Measurements from ENCODE around the gene SELENOF.
"Not testable (repeated sequence)": the region's sequence is repeated elsewhere in the genome, so short reads cannot be mapped to it uniquely, and the experiment has no call there.

Gene SELENOF

DNA sequence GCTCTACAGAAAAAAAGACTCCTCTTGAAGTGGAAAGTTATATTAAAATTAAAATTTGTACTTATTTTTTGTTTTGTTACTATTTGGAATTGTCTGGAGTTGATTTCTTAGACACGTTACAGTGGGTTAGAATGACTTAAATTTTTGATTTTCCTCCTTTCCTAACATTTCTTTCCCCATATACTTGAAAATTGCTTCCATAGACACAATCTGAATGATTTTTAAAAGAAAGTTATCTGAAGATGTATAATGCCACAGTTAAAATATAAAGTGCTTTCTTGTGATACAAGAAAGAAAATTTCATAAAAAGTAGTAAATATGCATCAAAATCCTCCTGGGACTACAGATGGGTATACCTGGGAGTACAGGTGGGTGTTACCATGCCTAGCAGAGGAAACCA, 2.8 kb upstream of the SELENOF start:
- DNase-seq (ENCODE audit: low read depth): no peak

DNA sequence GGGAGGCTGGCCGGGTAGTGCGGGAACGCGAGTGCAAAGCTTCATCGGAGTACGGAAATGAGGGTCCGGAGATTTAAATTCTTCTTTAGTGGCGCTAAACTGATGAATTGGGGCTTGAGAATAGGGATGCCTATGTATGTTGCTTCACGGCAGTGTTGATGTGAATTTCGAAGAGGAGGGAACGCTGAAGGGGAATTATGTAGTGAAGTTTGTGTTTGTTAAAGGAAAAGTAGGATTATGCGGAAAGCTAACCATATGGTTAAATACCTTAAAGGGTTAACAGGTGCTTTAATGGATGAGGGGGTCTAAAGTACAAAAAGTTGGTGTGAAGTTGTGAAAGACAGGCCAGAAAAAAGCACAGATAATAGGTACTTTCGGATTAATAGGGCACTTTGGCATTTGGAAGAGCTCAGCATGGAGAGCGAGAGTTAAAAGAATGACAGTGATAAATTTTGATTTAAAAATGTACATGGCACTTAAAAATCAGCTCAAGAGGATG, 1.9 kb upstream of the SELENOF start:
- no peak for DNase-seq (ENCODE audit: low read depth)

DNA sequence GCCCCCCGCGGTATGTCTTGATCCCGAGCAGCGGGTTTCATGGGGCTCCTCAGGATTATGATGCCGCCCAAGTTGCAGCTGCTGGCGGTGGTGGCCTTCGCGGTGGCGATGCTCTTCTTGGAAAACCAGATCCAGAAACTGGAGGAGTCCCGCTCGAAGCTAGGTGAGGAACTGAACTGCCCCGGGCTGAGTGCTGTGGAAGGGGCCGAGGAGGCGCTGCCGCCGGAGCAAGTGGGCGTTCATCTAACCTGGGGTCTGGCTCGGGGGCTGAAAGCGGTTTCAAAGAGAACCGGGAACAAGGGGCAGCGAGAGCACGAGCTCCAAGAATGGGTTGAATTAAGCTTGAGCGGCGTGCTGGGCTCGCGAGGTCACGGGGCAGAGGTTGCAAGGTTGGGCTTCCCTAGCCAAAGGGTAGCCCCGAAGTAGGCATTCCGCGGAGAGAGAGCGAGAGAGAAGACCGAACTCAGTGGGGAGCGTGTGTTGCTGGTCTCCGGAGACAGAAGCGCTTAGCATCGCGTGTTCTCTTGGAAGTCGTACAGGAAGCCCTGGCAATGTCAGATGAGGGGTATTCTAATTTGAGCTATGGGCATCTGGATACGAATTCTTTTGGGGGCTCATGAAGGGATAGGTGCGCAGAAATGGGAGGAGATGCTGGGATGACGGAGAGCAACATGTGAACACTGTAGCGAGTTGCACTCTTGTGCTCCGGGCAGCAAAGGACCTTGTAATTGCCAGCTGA, 1.2 kb upstream of the SELENOF start:
- peak; percentile 69 for DNase-seq (ENCODE audit: low read depth)

DNA sequence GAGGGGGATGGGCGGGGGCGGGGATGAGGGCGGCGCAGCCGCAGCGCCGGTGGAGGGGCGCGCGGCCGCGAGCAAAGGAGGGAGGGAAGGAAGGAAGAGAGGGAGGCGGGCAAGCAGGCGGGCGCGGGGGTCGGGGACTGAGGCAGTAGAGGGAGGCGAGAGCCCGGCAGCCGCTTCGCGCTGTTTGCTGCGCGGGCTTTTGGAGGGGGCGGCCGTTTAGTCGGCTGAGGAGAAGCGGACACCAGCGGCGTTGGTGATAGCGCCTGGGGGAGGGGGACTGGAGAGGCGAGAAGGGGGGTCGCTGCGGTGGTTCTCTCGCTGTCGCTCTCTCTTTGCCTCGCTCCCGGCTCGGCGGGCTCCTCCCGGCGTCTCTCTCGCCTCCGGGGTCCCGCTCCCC, 673 bp upstream of the SELENOF start, which contains the start of gene HS2ST1:
Gene HS2ST1 (plus strand): TSS at position 35 of the 397 bp plus-strand sequence.
- no peak for DNase-seq (ENCODE audit: low read depth)

DNA sequence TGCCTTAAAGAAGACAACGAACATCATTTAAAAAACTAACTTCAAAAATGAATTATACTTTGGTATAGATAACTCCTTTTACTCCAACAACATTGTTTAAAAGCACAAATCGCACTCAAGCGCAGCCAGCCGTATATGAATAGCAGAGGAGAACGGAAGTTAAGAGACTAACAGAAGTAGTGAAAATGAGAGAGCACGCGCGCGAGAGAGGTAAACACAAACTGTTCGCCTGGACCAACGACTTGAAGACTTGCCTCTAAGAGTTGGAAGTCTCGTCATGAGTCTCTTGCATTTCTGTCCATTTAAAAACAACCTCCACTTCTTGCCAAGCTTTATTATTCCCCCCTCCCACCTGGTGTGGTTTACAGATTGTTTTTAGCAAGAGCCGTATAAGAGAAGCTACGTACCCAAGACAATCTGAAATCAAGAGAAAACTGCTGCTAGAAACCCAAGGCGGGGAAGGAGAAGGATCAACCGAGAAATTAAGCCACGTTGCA, 479 bp downstream of the SELENOF start:
- peak; percentile 74 for DNase-seq (ENCODE audit: low read depth)

DNA sequence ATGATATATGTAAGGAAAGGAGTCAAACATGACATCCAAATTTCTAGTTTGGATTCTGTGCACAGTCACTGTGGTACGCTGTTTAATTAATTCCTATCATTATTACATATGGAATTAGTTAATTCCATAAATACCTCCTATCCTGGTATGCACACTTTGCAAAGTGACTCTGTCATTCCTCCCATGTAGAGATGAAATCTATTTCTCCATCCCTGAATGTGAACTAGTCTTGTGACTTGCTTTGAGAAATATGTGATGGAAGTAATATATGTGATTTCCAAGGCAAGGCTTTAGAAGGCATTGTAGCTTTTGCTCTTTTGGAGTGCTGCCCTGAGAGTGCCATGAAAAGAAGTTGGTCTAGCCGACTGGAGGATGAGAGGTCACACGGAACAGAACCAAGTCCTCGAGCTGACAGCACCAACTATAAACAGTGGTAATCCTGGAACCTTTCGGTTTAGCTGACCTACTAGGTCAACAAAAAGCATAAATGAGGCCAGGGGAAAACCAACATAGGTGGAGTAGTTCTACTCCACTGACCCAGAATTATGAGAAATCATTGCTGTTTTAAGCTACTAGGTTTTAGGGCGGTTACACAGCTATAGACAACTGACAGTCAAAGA, 1.5 kb downstream of the SELENOF start:
- DNase-seq (ENCODE audit: low read depth): peak; percentile 17

DNA sequence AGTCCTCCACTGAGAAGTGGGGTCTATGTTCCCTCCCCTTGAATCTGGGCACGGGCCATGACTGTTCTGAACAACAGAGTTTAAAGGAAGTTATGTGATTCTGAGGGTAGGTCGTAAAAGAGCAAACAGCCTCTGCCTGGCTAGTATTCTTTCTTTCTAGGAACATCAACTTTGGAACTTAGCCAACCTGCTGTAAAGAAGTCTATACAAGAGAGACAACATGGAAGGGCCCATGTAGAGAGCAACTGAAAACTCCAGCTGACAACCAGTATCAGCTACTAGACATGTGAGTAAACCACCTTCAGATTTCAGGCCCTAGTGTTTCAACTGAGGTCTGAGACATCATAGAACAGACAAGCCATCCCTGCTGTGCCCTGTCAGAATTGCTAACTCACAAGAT, 7.5 kb downstream of the SELENOF start:
- DNase-seq (ENCODE audit: low read depth): peak; percentile 21

DNA sequence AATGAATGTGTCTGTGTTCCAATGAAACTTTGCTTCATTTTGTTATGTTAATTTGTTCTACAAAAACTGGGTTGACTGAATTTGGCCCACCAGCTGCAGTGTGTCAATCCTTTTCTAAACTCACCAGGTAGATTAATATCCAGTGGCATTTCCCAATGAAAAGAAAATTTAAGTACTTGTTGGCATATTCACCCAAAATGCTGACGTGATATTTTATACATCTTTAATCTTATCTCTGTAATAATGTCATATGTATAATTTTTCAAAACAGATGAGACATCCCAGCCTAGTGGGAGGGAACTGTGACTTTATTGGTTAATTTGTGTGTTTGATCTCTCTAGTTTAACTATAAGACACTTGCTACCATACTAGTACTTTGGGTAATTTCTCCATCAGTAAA, 8.1 kb downstream of the SELENOF start:
- no peak for DNase-seq (ENCODE audit: low read depth)

DNA sequence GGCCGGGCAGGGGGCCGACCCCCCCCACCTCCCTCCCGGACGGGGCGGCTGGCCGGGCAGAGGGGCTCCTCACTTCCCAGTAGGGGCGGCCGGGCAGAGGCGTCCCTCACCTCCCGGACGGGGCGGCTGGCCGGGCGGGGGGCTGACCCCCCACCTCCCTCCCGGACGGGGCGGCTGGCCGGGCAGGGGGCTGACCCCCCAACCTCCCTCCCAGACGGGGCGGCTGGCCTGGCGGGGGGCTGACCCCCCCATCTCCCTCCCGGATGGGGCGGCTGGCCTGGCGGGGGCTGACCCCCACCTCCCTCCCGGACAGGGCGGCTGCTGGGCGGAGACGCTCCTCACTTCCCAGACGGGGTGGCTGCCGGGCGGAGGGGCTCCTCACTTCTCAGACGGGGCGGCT, 14.5 kb downstream of the SELENOF start:
- DNase-seq (ENCODE audit: low read depth): not testable (repeated sequence)

DNA sequence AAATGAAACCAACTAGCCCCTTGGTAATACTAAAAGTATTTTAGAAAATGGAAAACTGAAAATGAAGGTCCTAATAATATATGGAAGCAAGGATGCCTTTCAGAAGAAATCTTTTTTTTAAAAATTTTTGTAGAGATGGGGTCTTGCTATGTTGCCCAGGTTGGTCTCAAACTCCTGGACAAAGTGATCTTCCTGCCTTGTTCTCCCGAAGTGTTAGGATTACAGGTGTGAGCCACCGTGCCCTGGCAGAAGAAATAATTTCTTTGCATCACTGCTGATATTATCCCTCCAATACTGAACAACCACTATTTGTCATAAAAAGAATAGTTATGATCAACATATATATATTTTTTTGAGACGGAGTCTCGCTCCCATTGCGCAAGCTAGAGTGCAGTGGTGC, 25.6 kb downstream of the SELENOF start:
- no peak for DNase-seq (ENCODE audit: low read depth)

DNA sequence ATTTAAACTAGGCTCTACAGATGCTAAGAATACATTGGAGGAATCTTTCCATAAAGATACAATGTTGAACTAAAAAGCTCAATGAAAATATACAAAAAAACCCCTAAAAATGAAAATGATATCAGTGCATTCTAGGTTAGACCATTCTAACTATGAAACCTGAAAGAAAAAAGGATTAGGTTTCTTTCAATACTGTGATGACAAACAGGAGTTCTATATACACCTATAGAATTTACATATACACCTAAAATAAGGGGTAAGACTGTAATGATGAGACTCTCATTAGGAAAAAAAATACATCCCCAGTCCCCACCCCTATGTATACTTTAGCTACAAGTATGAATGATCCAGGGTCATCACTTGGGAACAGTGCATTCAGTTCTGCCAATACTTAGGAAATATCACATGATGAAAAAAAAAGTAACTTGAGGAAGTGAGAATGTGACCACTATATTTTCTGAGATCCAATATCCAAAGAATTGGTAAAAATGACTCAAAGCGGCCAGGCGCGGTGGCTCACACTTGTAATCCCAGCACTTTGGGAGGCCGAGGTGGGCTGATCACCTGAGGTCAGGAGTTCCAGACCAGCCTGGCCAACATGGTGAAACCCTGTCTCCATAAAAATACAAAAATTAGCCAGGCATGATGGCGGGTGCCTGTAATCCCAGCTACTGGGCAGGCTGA, 26.3 kb downstream of the SELENOF start:
- no peak for DNase-seq (ENCODE audit: low read depth)

DNA sequence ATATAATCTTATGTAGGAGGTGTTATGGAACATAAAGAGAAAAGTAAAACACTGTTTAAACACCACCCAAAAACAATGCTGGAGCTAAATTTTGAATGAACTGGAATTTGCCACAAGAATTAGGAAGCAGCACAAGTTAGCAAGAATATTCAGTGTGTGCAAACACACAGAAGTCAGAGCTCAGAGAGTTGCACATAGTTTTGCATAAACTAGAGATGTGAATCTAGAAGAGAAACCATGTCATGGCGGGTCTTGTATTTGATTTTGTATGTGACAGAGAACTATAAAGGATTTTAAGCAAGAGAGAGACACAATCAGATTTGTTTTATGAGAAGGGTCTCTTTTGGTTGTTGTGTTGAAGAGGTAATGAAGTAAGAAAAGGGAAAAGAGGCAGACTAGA, 38.2 kb downstream of the SELENOF start:
- no peak for DNase-seq (ENCODE audit: low read depth)

DNA sequence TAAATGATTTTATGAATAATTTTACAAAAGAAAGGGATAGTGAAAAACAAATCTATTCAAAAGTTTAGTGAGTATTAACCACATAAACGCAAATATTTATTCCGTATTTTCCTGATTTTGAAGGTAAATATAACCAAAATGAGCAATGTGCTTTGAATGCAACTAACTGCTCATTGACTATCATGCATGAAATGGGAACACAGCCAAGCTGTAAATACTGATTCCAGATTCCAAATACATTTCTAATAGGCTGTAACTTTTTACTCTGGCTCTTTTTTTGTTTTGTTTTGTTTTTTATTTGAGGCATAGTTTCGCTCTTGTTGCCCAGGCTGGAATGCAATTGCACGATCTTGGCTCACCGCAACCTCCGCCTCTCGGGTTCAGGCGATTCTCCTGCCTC, 41.8 kb downstream of the SELENOF start:
- DNase-seq (ENCODE audit: low read depth): peak; percentile 31

DNA sequence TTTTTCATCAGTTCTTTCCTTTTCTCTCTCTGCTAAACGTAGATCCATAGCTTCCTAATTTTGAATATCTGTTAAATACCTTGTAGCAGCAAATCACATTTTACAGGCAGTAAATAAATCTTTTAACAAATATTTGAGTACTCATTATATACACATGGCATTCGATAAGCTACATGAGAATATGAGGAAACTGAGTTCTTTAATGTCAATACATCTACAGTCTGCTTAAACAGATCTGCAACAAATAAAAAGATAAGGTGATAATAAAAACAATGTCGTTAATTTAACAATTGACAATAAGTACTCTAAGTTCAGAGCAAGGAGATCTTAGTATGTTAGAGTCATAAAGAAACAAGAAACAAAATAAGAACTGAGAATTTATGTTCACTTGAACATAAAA, 42.9 kb downstream of the SELENOF start:
- no peak for DNase-seq (ENCODE audit: low read depth)

DNA sequence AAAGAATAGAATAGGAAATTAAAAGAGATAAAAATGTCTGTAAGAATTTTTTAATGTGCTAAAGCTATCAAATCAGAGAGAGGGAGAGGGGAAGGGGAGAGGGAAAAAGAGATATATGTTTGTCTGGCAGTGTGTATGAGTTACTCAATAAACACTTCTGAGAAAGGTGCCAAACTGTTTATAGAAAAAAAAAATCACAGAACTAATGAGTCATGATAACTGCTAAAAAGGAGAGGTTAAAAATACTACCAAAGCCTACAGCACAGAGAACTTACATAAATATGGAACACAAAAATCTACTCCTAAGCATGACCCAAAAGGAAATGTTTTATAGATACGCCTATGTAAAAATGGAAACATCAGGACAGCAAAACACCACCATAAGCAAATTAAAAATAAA, 45.4 kb downstream of the SELENOF start:
- DNase-seq (ENCODE audit: low read depth): peak; percentile 59

DNA sequence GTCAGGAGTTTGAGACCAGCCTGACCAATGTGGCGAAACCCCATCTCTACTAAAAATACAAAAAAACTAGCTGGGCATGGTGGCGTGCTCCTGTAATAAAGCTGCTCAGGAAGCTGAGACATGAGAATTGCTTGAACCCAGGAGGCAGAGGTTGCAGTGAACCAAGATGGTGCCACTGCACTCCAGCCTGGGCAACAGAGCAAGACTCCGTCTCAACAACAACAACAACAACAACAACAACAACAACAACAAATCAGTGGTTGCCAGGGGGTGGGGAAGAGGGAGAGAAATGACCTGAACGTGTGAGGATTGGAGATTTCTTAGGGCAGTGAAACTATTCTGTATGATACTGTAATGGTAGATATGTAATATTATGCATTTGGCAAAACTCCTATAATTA, 46.6 kb downstream of the SELENOF start:
- not testable (repeated sequence) for DNase-seq (ENCODE audit: low read depth)

DNA sequence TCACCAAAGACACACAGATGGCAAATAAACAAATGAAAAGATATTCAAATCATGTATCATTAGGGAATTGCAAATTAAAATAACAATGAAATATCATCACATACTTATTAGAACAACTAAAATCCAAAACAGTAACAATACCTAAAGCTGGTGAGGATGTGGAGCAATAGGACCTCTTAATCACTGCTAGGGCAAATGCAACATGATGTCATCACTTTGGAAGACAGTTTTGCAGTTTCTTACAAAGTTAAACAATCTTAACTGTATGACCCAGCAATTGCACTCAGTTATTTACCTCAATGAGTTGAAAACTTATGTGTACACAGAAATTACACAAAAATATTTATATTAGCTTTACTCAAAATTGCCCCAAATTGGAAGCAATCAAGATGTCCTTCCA, 47.3 kb downstream of the SELENOF start:
- peak; percentile 91 for DNase-seq (ENCODE audit: low read depth)

DNA sequence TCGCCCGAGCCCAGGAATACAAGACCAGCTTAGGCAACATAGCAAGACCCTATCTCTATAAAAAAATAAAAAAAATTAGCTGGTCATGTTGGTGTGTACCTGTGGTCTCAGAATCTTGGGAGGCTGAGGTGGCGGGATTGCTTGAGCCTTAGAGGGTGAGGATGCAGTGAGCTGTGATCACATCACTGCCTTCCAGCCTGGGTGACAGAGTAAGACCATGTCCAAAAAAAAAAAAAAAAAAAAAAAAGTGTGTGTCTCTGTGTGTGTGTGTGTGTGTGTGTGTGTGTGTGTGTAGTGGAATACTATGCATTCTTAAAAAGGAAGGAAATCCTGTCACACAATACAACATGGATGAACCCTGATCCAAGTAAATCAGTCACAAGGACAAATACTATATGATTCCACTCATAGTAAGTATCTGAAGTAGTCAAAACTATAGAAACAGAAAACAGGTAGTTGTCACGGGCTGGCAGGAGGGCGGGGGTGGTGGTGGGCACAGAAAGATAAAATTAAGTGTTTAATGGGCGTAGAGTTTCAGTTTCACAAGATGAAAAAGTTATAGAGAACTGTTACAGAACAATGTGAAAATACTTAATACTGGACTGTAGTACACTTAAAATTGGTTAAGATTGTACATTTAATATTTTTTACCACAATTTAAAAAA, 47.8 kb downstream of the SELENOF start:
- DNase-seq (ENCODE audit: low read depth): no peak

DNA sequence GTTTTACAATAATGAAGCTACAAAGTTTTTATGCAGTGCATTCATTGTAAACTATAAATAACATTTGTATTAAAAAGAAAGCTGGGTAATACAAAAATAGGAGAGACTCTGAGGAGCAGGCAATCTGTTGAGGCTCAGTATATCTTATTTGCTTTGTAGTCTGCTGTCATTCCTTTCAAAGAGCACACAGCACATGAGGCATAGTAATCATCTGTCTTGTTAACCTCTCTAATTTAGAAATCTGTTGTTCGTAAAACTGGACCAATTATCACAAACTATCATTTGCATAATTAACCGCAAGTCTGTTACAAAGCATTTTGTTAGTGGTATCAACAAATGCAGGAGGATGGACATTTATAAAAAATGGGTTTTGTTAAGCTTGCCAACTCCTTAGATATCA, 51.0 kb downstream of the SELENOF start:
- DNase-seq (ENCODE audit: low read depth): no peak

DNA sequence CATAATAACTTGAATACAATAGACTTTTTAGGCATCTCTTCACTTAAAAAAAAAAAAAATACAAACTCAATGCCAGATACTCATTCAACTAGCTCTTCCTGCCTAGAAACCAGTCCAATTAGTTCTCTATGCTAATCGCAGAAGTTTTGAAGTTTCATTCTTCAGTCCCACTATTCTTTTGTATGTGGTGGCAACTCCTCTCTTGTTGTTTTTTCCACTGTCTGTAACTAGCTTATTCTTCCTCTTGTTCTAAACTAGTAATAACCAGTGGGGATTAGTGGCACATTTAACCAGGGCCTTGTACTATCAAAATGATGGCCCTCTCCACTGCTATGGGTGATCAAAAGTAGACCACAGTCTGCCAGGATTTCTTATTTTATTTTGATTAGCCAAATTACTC, 52.5 kb downstream of the SELENOF start:
- no peak for DNase-seq (ENCODE audit: low read depth)

DNA sequence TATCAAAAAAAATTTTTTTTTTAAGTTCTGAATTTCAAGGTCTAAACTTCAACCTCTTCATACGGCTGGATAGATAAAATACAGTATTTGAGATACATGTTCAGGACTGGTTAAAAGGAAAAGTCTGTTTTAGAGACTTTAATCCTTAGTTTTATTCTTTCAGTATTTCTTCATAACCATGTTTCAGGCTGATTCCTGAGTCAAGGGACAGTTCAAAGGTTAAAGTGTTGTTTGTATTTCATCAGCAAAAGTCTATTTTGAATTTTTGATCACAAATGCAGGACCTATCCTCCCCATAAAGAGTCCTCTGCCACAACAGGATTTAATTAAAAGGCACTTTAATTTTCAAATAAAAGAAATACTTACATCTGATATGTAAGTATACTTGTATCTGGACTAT, 53.5 kb downstream of the SELENOF start:
- DNase-seq (ENCODE audit: low read depth): no peak

DNA sequence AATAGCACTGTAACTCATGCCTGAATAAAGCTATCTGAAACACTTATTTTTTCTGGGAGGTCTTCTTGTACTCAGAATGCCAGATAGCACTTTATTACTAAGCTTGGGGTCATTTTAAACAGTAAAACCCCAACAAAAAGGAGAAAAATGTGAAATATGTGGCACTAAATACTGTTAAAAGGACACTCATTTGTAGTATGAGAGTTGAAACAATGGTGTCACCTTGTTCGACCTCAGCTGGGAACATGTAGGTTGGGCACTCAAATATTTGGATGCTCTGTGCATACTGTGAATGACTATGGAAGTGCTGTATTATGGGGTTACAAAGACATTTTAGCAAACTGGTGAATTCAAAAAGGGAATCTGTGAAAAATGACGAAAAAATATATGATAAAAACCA, 53.9 kb downstream of the SELENOF start:
- DNase-seq (ENCODE audit: low read depth): no peak

Measured in iris pigment epithelial cell (primary cell).